ENCODE measurements around the gene NFAT5. TPM values are rescaled to one million over a fixed set of nuclear protein-coding genes. Genes with fewer than 3 reads are reported as not detected.

Gene NFAT5
- total RNA-seq, 1 experiment from 2014 or later: 34.8 TPM

DNA sequence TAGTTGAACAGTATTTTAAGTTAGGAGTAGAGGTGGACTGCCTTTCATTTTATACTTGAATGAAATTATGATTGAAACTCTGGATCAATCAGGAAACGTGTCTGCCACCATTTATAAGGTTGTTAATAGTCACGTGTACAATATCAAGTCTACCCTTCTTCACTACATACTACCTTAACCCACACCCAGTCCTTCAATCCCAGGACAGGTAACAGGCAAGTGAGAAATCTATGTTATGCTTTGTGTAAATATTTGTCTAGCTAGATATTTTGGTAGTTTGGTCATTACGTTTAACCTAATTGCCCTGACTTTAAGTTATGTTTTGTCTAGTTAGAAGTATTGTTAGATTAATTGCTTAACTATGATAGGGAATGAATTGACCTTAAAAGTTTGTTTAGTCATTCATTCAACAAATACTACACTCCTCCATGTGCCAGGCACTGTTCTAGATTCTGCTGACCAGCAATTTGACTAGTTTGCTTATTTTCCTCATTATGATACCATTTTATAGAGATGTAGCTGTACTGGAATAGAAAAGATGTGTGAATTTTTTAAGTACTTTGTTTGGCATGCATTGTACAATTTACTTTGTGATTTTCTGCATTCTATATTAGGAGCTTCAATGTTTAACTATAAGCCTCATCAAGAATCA, 88.6 kb downstream of the NFAT5 start:
- Histone ChIP-seq H3K9me3 (ENCODE audit: low read depth, low read length, poor library complexity, severe bottlenecking) (no peaks in the 10 kb centered on the region), H3K27ac (ENCODE audit: low read depth, low read length, poor library complexity, severe bottlenecking) (no peak overlapping the region), H3K36me3 (ENCODE audit: insufficient read depth, low read length, poor library complexity, severe bottlenecking) (peaks cover 39% of the 10 kb centered on the region), H3K27me3 (replicated peaks; ENCODE audit: insufficient read depth, low read depth, low read length, poor library complexity) (no peaks in the 10 kb centered on the region), H3K4me1 (ENCODE audit: insufficient read depth, low read length, poor library complexity, severe bottlenecking) (no peaks in the 10 kb centered on the region), H3K4me3 (ENCODE audit: low read depth, low read length, poor library complexity, severe bottlenecking) (no peak overlapping the region)
- no TSS peak for BruUV-seq (replicated peaks)
- no peak for TF ChIP-seq EZH2 (IDR thresholded peaks at IDR 0.05; ENCODE audit: borderline replicate concordance, low read depth, low read length, poor library complexity, severe bottlenecking)
- TF ChIP-seq, protein P1, sequence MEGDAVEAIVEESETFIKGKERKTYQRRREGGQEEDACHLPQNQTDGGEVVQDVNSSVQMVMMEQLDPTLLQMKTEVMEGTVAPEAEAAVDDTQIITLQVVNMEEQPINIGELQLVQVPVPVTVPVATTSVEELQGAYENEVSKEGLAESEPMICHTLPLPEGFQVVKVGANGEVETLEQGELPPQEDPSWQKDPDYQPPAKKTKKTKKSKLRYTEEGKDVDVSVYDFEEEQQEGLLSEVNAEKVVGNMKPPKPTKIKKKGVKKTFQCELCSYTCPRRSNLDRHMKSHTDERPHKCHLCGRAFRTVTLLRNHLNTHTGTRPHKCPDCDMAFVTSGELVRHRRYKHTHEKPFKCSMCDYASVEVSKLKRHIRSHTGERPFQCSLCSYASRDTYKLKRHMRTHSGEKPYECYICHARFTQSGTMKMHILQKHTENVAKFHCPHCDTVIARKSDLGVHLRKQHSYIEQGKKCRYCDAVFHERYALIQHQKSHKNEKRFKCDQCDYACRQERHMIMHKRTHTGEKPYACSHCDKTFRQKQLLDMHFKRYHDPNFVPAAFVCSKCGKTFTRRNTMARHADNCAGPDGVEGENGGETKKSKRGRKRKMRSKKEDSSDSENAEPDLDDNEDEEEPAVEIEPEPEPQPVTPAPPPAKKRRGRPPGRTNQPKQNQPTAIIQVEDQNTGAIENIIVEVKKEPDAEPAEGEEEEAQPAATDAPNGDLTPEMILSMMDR (conservative IDR thresholded peaks at IDR 0.05; ENCODE audit: low read depth, low read length): no peak
- DNase-seq (ENCODE audit: low spot score): no peak
- intact Hi-C loops (cut with micrococcal nuclease; ENCODE audit: unreplicated experiment): no loop called here
- ChIA-PET POLR2A (ENCODE audit: low non-redundant PET) (no interaction called here), CTCF (no interaction called here)

DNA sequence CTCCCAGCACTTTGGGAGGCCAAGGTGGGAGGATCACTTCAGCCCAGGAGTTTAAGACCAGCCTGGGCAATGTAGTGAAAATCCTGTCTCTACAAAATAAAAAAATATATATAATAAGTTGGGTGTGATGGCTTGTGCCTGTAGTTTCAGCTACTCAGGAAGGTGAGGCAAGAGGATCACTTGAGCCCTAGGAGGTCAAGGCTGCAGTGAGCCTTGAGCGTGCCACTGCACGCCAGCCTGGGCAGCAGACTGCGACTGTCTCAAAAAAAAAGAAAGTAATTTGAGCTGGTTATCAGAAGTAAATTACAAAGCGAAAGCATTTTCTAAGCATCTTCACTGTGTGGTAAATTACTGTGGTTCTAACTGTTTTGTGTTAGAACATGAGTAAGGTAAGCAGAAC, 94.4 kb downstream of the NFAT5 start:
- no TSS peak for BruUV-seq (replicated peaks)
- Histone ChIP-seq H3K27ac (ENCODE audit: low read depth, low read length, poor library complexity, severe bottlenecking) (no peak overlapping the region), H3K27me3 (replicated peaks; ENCODE audit: insufficient read depth, low read depth, low read length, poor library complexity) (no peaks in the 10 kb centered on the region), H3K9me3 (ENCODE audit: low read depth, low read length, poor library complexity, severe bottlenecking) (no peaks in the 10 kb centered on the region), H3K36me3 (ENCODE audit: insufficient read depth, low read length, poor library complexity, severe bottlenecking) (peaks cover 27% of the 10 kb centered on the region), H3K4me1 (ENCODE audit: insufficient read depth, low read length, poor library complexity, severe bottlenecking) (no peaks in the 10 kb centered on the region), H3K4me3 (ENCODE audit: low read depth, low read length, poor library complexity, severe bottlenecking) (no peak overlapping the region)
- ChIA-PET POLR2A (ENCODE audit: low non-redundant PET) (no interaction called here), CTCF (no interaction called here)
- intact Hi-C loops (cut with micrococcal nuclease; ENCODE audit: unreplicated experiment): no loop called here
- no peak for TF ChIP-seq EZH2 (IDR thresholded peaks at IDR 0.05; ENCODE audit: borderline replicate concordance, low read depth, low read length, poor library complexity, severe bottlenecking)
- TF ChIP-seq, protein P1 (conservative IDR thresholded peaks at IDR 0.05; ENCODE audit: low read depth, low read length): no peak
- no peak for DNase-seq (ENCODE audit: low spot score)

DNA sequence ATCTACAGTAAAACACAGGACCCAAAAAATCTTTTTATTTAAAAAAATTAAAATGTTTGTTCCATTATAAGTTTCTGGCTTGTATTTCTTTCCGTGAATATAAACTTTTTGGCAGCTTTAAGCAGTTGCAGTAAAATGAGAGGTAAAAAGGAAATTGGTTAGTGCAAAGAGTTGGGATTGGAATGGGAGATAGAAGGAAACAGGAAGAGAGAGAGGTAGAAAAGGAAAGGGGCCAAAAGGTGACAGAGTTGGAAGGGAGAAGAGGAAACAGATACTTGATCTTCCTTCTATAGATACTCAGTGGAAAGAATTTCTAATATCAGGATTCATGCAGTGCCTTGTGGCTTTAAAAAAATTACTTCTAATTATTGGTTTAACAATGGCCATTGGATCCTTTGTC, 97.1 kb downstream of the NFAT5 start:
- Histone ChIP-seq H3K36me3 (ENCODE audit: insufficient read depth, low read length, poor library complexity, severe bottlenecking) (peaks cover 8% of the 10 kb centered on the region), H3K27ac (ENCODE audit: low read depth, low read length, poor library complexity, severe bottlenecking) (no peak overlapping the region), H3K4me3 (ENCODE audit: low read depth, low read length, poor library complexity, severe bottlenecking) (no peak overlapping the region), H3K4me1 (ENCODE audit: insufficient read depth, low read length, poor library complexity, severe bottlenecking) (no peaks in the 10 kb centered on the region), H3K9me3 (ENCODE audit: low read depth, low read length, poor library complexity, severe bottlenecking) (no peaks in the 10 kb centered on the region), H3K27me3 (replicated peaks; ENCODE audit: insufficient read depth, low read depth, low read length, poor library complexity) (no peaks in the 10 kb centered on the region)
- ChIA-PET POLR2A (ENCODE audit: low non-redundant PET) (no interaction called here), CTCF (no interaction called here)
- DNase-seq (ENCODE audit: low spot score): no peak
- intact Hi-C loops (cut with micrococcal nuclease; ENCODE audit: unreplicated experiment): no loop called here
- BruUV-seq (replicated peaks): no TSS peak
- TF ChIP-seq EZH2 (IDR thresholded peaks at IDR 0.05; ENCODE audit: borderline replicate concordance, low read depth, low read length, poor library complexity, severe bottlenecking): no peak
- TF ChIP-seq, protein P1 (conservative IDR thresholded peaks at IDR 0.05; ENCODE audit: low read depth, low read length): no peak

Measured in A673 (cell line).